ENCODE data around the gene HOXB5. TPM values are rescaled to one million over a fixed set of nuclear protein-coding genes. Genes with fewer than 3 reads are reported as not detected.

HOXB5 gene
- total RNA-seq, 4 donors from 2014 or later: 0.11 to 1.6 (median 0.49) TPM; not detected in 1

- H3K27ac ChIP-seq: no peak overlapping the region
- WGBS, 2 donors: 19 to 27% methylated on average over 41 to 54 of the region's 54 CpGs
- no peak for TF ChIP-seq POLR2A (IDR thresholded peaks at IDR 0.05)
- H3K9me3 ChIP-seq: no peaks in the 10 kb centered on the region
- H3K27me3 ChIP-seq: peaks cover 73% of the 10 kb centered on the region
- DNase-seq: no peak
- intact Hi-C loops (cut with DNase I): loop anchor here (10.0 kb wide), 1 partner anchor 399 kb away; the partner anchor contains the start of gene IGF2BP1
- H3K36me3 ChIP-seq: no peaks in the 10 kb centered on the region
- no peak overlapping the region for H3K4me3 ChIP-seq (replicated peaks in 1 of 3)
- H3K4me1 ChIP-seq: peaks cover 5 to 29% of the 10 kb centered on the region in 2 donors
Observed at GRCh38 chr17:48596000-48596734, 2.6 kb upstream of the HOXB5 start.

GRCh38 chr17:48595278-48595999 lies 1.9 kb upstream of the HOXB5 start:
- TF ChIP-seq CTCF (IDR thresholded peaks at IDR 0.05): no peak
- no peak for TF ChIP-seq POLR2A (IDR thresholded peaks at IDR 0.05)
- peaks cover 5 to 29% of the 10 kb centered on the region in 2 donors for H3K4me1 ChIP-seq
- H3K4me3 ChIP-seq (replicated peaks in 1 of 3): no peak overlapping the region
- 38 to 48% methylated on average over 25 of the region's 25 CpGs for WGBS, 2 donors
- H3K27me3 ChIP-seq: peaks cover 70% of the 10 kb centered on the region
- intact Hi-C loops (cut with DNase I): loop anchor here (10.0 kb wide), 1 partner anchor 399 kb away; the partner anchor contains the start of gene IGF2BP1
- DNase-seq: no peak
- no peak overlapping the region for H3K27ac ChIP-seq
- no peaks in the 10 kb centered on the region for H3K9me3 ChIP-seq
- H3K36me3 ChIP-seq: no peaks in the 10 kb centered on the region

GRCh38 chr17:48594538-48595277 lies 1.1 kb upstream of the HOXB5 start:
- H3K27ac ChIP-seq: no peak overlapping the region
- no peak for DNase-seq
- no peaks in the 10 kb centered on the region for H3K9me3 ChIP-seq
- 27 to 55% methylated on average over 20 to 25 of the region's 25 CpGs for WGBS, 2 donors
- no peaks in the 10 kb centered on the region for H3K36me3 ChIP-seq
- no peak for TF ChIP-seq CTCF (IDR thresholded peaks at IDR 0.05)
- no peak for TF ChIP-seq POLR2A (IDR thresholded peaks at IDR 0.05)
- H3K4me3 ChIP-seq (replicated peaks in 1 of 3): no peak overlapping the region
- H3K4me1 ChIP-seq: peaks cover 5 to 29% of the 10 kb centered on the region in 2 donors
- peaks cover 70% of the 10 kb centered on the region for H3K27me3 ChIP-seq
- intact Hi-C loops (cut with DNase I): loop anchor here (10.0 kb wide), 1 partner anchor 400 kb away; the partner anchor contains the start of gene IGF2BP1

- Histone ChIP-seq H3K4me1 (peaks cover 5 to 29% of the 10 kb centered on the region in 2 donors), H3K27ac (no peak overlapping the region), H3K4me3 (replicated peaks in 1 of 3) (no peak overlapping the region), H3K9me3 (no peaks in the 10 kb centered on the region), H3K36me3 (no peaks in the 10 kb centered on the region), H3K27me3 (peaks cover 67% of the 10 kb centered on the region)
- WGBS, 2 donors: 5 to 14% methylated on average over 36 to 37 of the region's 37 CpGs
- intact Hi-C loops (cut with DNase I): loop anchor here (10.0 kb wide), 1 partner anchor 401 kb away; the partner anchor contains the start of gene IGF2BP1
- peak; percentile 53 to 62 for DNase-seq
- no peak for TF ChIP-seq POLR2A (IDR thresholded peaks at IDR 0.05)
- peak in 5 of 6 experiments; percentile 39 to 87 (median 56) for TF ChIP-seq CTCF (IDR thresholded peaks at IDR 0.05)
Observed at GRCh38 chr17:48593840-48594537, 410 bp upstream of the HOXB5 start.

- TF ChIP-seq CTCF (IDR thresholded peaks at IDR 0.05): no peak
- intact Hi-C loops (cut with DNase I): loop anchor here (10.0 kb wide), 1 partner anchor 402 kb away; the partner anchor contains the start of gene IGF2BP1
- Histone ChIP-seq H3K27me3 (peaks cover 55% of the 10 kb centered on the region), H3K36me3 (no peaks in the 10 kb centered on the region), H3K9me3 (no peaks in the 10 kb centered on the region), H3K27ac (no peak overlapping the region), H3K4me3 (replicated peaks in 1 of 3) (no peak overlapping the region), H3K4me1 (peaks cover 2 to 22% of the 10 kb centered on the region in 2 donors)
- 9 to 15% methylated on average over 14 of the region's 14 CpGs for WGBS, 2 donors
- DNase-seq: no peak
Observed at GRCh38 chr17:48592577-48592976, 1.0 kb downstream of the HOXB5 start.
